ENCODE results near the gene GSTCD. TPM values are rescaled to one million over a fixed set of nuclear protein-coding genes. Genes with fewer than 3 reads are reported as not detected.

Gene GSTCD
- total RNA-seq, 1 experiment from 2014 or later: 17.9 TPM

- H3K27me3 Mint-ChIP-seq (ENCODE audit: low read depth): no peaks in the 10 kb centered on the region
- no peaks in the 10 kb centered on the region for H3K4me1 Mint-ChIP-seq
- no peaks in the 10 kb centered on the region for H3K23me2 ChIP-seq (ENCODE audit: insufficient read length, low read depth, low read length, poor library complexity, severe bottlenecking)
- H4K8ac ChIP-seq (replicated peaks; ENCODE audit: insufficient read length, low read depth, low read length): no peak overlapping the region
- no peak overlapping the region for H2BK12ac ChIP-seq (ENCODE audit: insufficient read length, low read depth, low read length)
- no peak overlapping the region for H2BK120ac ChIP-seq (ENCODE audit: low read depth, low read length, poor library complexity, severe bottlenecking)
- H2AFZ ChIP-seq (ENCODE audit: low read length): no peak overlapping the region
- no peaks in the 10 kb centered on the region for H4K20me1 ChIP-seq (ENCODE audit: control insufficient read depth, insufficient read depth, insufficient read length)
- H3K79me1 ChIP-seq (ENCODE audit: insufficient read depth, low read depth, low read length, poor library complexity, severe bottlenecking): no peaks in the 10 kb centered on the region
- no peak overlapping the region for H2BK15ac ChIP-seq (ENCODE audit: low read depth, low read length)
- no peak overlapping the region for H3K27ac Mint-ChIP-seq
- no peaks in the 10 kb centered on the region for H3K79me2 ChIP-seq (ENCODE audit: insufficient read depth, low read length)
- H3K14ac ChIP-seq (ENCODE audit: insufficient read depth, low read length): no peak overlapping the region
- H3T11ph ChIP-seq (ENCODE audit: low read length): no peak overlapping the region
- DNase-seq: no peak
- H2BK20ac ChIP-seq (ENCODE audit: low read depth, low read length, poor library complexity, severe bottlenecking): no peak overlapping the region
- no peaks in the 10 kb centered on the region; a peak in 1 of 5 replicates for H3K9me3 Mint-ChIP-seq
- WGBS (ENCODE audit: extremely low coverage, insufficient read length, low lambda C conversion rate): no CpG with 5 or more reads among the region's 2 CpGs
- H3K23ac ChIP-seq (ENCODE audit: insufficient read length, low read depth, low read length): no peak overlapping the region
- no peaks in the 10 kb centered on the region for H3K4me1 ChIP-seq (ENCODE audit: insufficient read depth, low read length)
- no peak overlapping the region for H2BK5ac ChIP-seq (ENCODE audit: insufficient read length, low read length)
- no peak overlapping the region for H3K9ac ChIP-seq (ENCODE audit: extremely low read depth, insufficient read length, low read length)
- no peak overlapping the region for H4K5ac ChIP-seq (ENCODE audit: insufficient read length, low read depth, low read length)
- H3K36me3 Mint-ChIP-seq (ENCODE audit: insufficient read depth in 1 of 3, low read depth in 3 of 3): peaks cover 2 to 23% (median 8%) of the 10 kb centered on the region in 3 experiments; a peak in 6 of 7 replicates
- H3K4ac ChIP-seq (ENCODE audit: low read depth, low read length): no peak overlapping the region
- H4K91ac ChIP-seq (ENCODE audit: insufficient read length, low read depth, low read length): no peak overlapping the region
- no peak overlapping the region for H3K18ac ChIP-seq (ENCODE audit: insufficient read length, low read depth, low read length)
- no peak overlapping the region for H3K27ac ChIP-seq (ENCODE audit: insufficient read length, low read depth, low read length)
- no peak for TF ChIP-seq CTCF (conservative IDR thresholded peaks at IDR 0.05)
- H3K4me2 ChIP-seq (ENCODE audit: insufficient read depth, insufficient read length, low read length): no peak overlapping the region
- H3K56ac ChIP-seq (ENCODE audit: insufficient read length, low read depth, low read length): no peak overlapping the region
- no peak overlapping the region for H3K4me3 Mint-ChIP-seq
- H3K9me3 ChIP-seq (ENCODE audit: control insufficient read depth, low read depth, low read length): no peaks in the 10 kb centered on the region
- H2AK5ac ChIP-seq (ENCODE audit: insufficient read length, low read length): no peak overlapping the region
- no peaks in the 10 kb centered on the region for H3K27me3 ChIP-seq (ENCODE audit: insufficient read depth, low read length)
Observed at GRCh38 chr4:105828074-105828473, 119.5 kb downstream of the GSTCD start.
